ENCODE results near the gene ITPR1.

Gene ITPR1

GRCh38 chr3:4703054-4703480 is 209.9 kb downstream of the ITPR1 start:
- ChIA-PET CTCF (no interaction called here), POLR2A (no interaction called here)
- TF ChIP-seq ELF4 (IDR thresholded peaks at IDR 0.05): no peak
- no peak for DNase-seq (ENCODE audit: extremely low spot score)

GRCh38 chr3:4704552-4704951 is 211.4 kb downstream of the ITPR1 start:
- DNase-seq (ENCODE audit: extremely low spot score): no peak
- TF ChIP-seq LEF1 (IDR thresholded peaks at IDR 0.05; ENCODE audit: borderline replicate concordance) (no peak), NFRKB (IDR thresholded peaks at IDR 0.05) (no peak), SUZ12 (IDR thresholded peaks at IDR 0.05) (no peak)
- CTCF ChIA-PET: interaction anchor here (0.6 to 0.7 kb wide), 2 partner anchors 271 to 362 kb away, joined by 3 read pairs; no protein-coding TSS in a partner anchor
- POLR2A ChIA-PET: no interaction called here

GRCh38 chr3:4707324-4707723 is 214.2 kb downstream of the ITPR1 start:
- TF ChIP-seq FOXM1 (IDR thresholded peaks at IDR 0.05; ENCODE audit: borderline replicate concordance): no peak
- no peak for TF ChIP-seq SUZ12 (IDR thresholded peaks at IDR 0.05)
- TF ChIP-seq NFRKB (IDR thresholded peaks at IDR 0.05): no peak
- no peak for TF ChIP-seq FOXA1 (IDR thresholded peaks at IDR 0.05)
- TF ChIP-seq L3MBTL2 (conservative IDR thresholded peaks at IDR 0.05): no peak
- no peak for TF ChIP-seq ARNT (IDR thresholded peaks at IDR 0.05)
- no peak for TF ChIP-seq ELF4 (IDR thresholded peaks at IDR 0.05)
- no peak for TF ChIP-seq ZNF384 (IDR thresholded peaks at IDR 0.05)
- TF ChIP-seq PKNOX1 (IDR thresholded peaks at IDR 0.05): no peak
- TF ChIP-seq SP1 (IDR thresholded peaks at IDR 0.05): no peak
- no peak for TF ChIP-seq CTBP1 (IDR thresholded peaks at IDR 0.05; ENCODE audit: borderline replicate concordance)
- TF ChIP-seq HDGF (IDR thresholded peaks at IDR 0.05; ENCODE audit: borderline replicate concordance): no peak
- no peak for TF ChIP-seq BHLHE40 (IDR thresholded peaks at IDR 0.05; ENCODE audit: borderline replicate concordance)
- TF ChIP-seq FOXK2 (IDR thresholded peaks at IDR 0.05): no peak
- TF ChIP-seq TARDBP (IDR thresholded peaks at IDR 0.05): no peak
- TF ChIP-seq LEF1 (IDR thresholded peaks at IDR 0.05; ENCODE audit: borderline replicate concordance): no peak
- CTCF ChIA-PET: no interaction called here
- POLR2A ChIA-PET: no interaction called here
- no peak for DNase-seq (ENCODE audit: extremely low spot score)

- POLR2A ChIA-PET: no interaction called here
Measured at GRCh38 chr3:4708230-4708629, 215.1 kb downstream of the ITPR1 start.

GRCh38 chr3:4709341-4709740 is 216.2 kb downstream of the ITPR1 start:
- ChIA-PET CTCF (interaction anchor here (0.6 kb wide), 1 partner anchor 72 kb away, joined by 3 read pairs; no protein-coding TSS in a partner anchor), POLR2A (no interaction called here)
- DNase-seq (ENCODE audit: extremely low spot score): no peak
- no peak for TF ChIP-seq HDGF (IDR thresholded peaks at IDR 0.05; ENCODE audit: borderline replicate concordance)
- TF ChIP-seq FOXA1 (IDR thresholded peaks at IDR 0.05): no peak
- no peak for TF ChIP-seq LEF1 (IDR thresholded peaks at IDR 0.05; ENCODE audit: borderline replicate concordance)
- no peak for TF ChIP-seq SP1 (IDR thresholded peaks at IDR 0.05)
- no peak for TF ChIP-seq PKNOX1 (IDR thresholded peaks at IDR 0.05)
- no peak for TF ChIP-seq FOXM1 (IDR thresholded peaks at IDR 0.05; ENCODE audit: borderline replicate concordance)
- TF ChIP-seq ELF4 (IDR thresholded peaks at IDR 0.05): no peak
- TF ChIP-seq NFRKB (IDR thresholded peaks at IDR 0.05): no peak
- TF ChIP-seq L3MBTL2 (conservative IDR thresholded peaks at IDR 0.05): no peak
- TF ChIP-seq TARDBP (IDR thresholded peaks at IDR 0.05): no peak
- TF ChIP-seq ARNT (IDR thresholded peaks at IDR 0.05): no peak
- no peak for TF ChIP-seq SUZ12 (IDR thresholded peaks at IDR 0.05)
- no peak for TF ChIP-seq CTBP1 (IDR thresholded peaks at IDR 0.05; ENCODE audit: borderline replicate concordance)
- TF ChIP-seq ZNF384 (IDR thresholded peaks at IDR 0.05): no peak
- TF ChIP-seq BHLHE40 (IDR thresholded peaks at IDR 0.05; ENCODE audit: borderline replicate concordance): no peak
- no peak for TF ChIP-seq FOXK2 (IDR thresholded peaks at IDR 0.05)

More at GRCh38 chr3:4708230-4708629, 215.1 kb downstream of the ITPR1 start:
- DNase-seq (ENCODE audit: extremely low spot score): no peak
- CTCF ChIA-PET: no interaction called here
- no peak for TF ChIP-seq FOXM1 (IDR thresholded peaks at IDR 0.05; ENCODE audit: borderline replicate concordance)
- no peak for TF ChIP-seq LEF1 (IDR thresholded peaks at IDR 0.05; ENCODE audit: borderline replicate concordance)
- no peak for TF ChIP-seq TARDBP (IDR thresholded peaks at IDR 0.05)
- TF ChIP-seq ARNT (IDR thresholded peaks at IDR 0.05): no peak
- TF ChIP-seq NFRKB (IDR thresholded peaks at IDR 0.05): no peak
- no peak for TF ChIP-seq FOXA1 (IDR thresholded peaks at IDR 0.05)
- no peak for TF ChIP-seq ELF4 (IDR thresholded peaks at IDR 0.05)
- no peak for TF ChIP-seq PKNOX1 (IDR thresholded peaks at IDR 0.05)
- TF ChIP-seq ZNF384 (IDR thresholded peaks at IDR 0.05): no peak
- no peak for TF ChIP-seq L3MBTL2 (conservative IDR thresholded peaks at IDR 0.05)
- TF ChIP-seq SUZ12 (IDR thresholded peaks at IDR 0.05): no peak

- ChIA-PET POLR2A (no interaction called here), CTCF (no interaction called here)
- TF ChIP-seq ARNT (IDR thresholded peaks at IDR 0.05) (no peak), BHLHE40 (IDR thresholded peaks at IDR 0.05; ENCODE audit: borderline replicate concordance) (no peak), SP1 (IDR thresholded peaks at IDR 0.05) (no peak), ELF4 (IDR thresholded peaks at IDR 0.05) (no peak), TARDBP (IDR thresholded peaks at IDR 0.05) (no peak), LEF1 (IDR thresholded peaks at IDR 0.05; ENCODE audit: borderline replicate concordance) (no peak), NFRKB (IDR thresholded peaks at IDR 0.05) (no peak), FOXA1 (IDR thresholded peaks at IDR 0.05) (no peak), CTBP1 (IDR thresholded peaks at IDR 0.05; ENCODE audit: borderline replicate concordance) (no peak), FOXM1 (IDR thresholded peaks at IDR 0.05; ENCODE audit: borderline replicate concordance) (no peak), PKNOX1 (IDR thresholded peaks at IDR 0.05) (no peak), L3MBTL2 (conservative IDR thresholded peaks at IDR 0.05) (no peak)
- no peak for DNase-seq (ENCODE audit: extremely low spot score)
Measured at GRCh38 chr3:4710191-4710590, 217.0 kb downstream of the ITPR1 start.

Data from HEK293T (cell line).